ENCODE measurements around the gene THSD8. TPM values are rescaled to one million over a fixed set of nuclear protein-coding genes. Genes with fewer than 3 reads are reported as not detected.

THSD8 gene
- total RNA-seq, 1 donor from 2014 or later, result 4.5 TPM

DNA sequence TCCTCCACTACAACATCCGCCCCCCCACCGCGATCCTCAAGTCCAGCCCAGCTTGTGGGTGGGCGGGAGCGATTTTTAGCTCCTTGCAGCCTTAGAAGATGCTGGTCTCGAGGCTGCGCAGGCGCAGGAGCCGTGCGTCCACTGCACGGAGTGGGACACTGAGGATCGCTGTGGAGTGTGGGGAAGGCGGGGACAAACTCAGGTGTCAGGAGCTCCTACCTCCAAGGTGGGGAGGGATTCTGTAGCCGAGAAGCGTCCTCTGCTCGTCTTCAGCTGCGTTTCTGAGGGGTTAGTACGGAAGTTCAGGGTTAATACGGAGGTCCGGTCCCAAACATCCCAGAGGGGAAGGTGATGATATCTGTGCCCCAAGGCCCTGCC, 32.7 kb downstream of the THSD8 start, which contains the start of gene RTBDN:
Gene RTBDN, minus strand, starts transcription at position 14 of the 378 bp plus-strand sequence. CDS start 4,600 bp downstream, outside the sequence.
- Mint-ChIP-seq H3K36me3 (ENCODE audit: low read depth) (peaks cover 1% of the 10 kb centered on the region), H3K27ac (ENCODE audit: unreplicated experiment) (no peak within 1 kb of the TSS), H3K4me1 (ENCODE audit: low read depth) (peaks cover 16% of the 10 kb centered on the region), H3K9me3 (ENCODE audit: low read depth) (no peaks in the 10 kb centered on the region), H3K27me3 (ENCODE audit: low read depth) (peaks cover 69% of the 10 kb centered on the region), H3K4me3 (ENCODE audit: unreplicated experiment) (peak within 1 kb of the TSS; percentile 57)
- TF ChIP-seq, protein P1, sequence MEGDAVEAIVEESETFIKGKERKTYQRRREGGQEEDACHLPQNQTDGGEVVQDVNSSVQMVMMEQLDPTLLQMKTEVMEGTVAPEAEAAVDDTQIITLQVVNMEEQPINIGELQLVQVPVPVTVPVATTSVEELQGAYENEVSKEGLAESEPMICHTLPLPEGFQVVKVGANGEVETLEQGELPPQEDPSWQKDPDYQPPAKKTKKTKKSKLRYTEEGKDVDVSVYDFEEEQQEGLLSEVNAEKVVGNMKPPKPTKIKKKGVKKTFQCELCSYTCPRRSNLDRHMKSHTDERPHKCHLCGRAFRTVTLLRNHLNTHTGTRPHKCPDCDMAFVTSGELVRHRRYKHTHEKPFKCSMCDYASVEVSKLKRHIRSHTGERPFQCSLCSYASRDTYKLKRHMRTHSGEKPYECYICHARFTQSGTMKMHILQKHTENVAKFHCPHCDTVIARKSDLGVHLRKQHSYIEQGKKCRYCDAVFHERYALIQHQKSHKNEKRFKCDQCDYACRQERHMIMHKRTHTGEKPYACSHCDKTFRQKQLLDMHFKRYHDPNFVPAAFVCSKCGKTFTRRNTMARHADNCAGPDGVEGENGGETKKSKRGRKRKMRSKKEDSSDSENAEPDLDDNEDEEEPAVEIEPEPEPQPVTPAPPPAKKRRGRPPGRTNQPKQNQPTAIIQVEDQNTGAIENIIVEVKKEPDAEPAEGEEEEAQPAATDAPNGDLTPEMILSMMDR (IDR thresholded peaks at IDR 0.05), result no peak
- no peak for DNase-seq (ENCODE audit: low spot score)

DNA sequence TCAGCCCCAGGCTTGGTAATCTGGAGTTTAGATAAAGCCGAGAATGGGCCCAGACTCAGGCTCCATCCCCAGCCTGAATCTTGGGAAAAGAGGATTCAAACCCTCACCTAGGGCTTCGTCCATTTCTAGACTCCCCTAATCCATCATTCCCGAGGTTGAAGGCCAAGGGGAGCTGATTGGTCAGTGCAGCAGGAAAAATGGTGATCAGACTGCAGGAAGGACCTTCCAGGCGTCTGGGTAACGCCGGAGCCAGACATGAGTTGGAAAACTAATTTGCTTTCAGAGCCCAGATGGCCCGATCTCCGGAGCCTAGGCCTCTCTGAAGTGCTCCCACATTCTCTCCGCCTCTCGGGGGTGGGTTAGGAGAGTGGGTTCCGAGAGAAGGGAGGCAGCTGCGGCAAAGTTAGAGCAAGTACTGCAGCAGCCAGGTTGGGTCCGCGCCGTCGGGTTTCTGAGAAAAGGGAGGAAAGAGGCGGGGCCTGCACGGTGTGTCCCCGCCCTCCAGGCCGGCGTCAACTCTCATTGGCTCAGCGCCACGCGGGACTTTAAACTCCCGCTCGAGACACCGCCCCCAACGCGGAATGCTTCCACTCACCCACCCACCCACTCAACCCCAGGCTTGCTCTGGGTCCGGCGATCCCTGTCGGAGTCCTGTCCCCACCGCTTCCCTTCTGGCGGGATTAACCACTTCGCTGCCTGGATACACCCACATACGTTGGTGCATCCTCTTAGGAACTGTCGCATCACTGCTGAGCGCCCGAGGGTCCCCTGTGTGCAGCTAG, 33.3 kb downstream of the THSD8 start:
- Mint-ChIP-seq H3K27ac (ENCODE audit: unreplicated experiment) (no peak overlapping the region), H3K9me3 (ENCODE audit: low read depth) (no peaks in the 10 kb centered on the region), H3K4me3 (ENCODE audit: unreplicated experiment) (no peak overlapping the region), H3K36me3 (ENCODE audit: low read depth) (peaks cover 1% of the 10 kb centered on the region), H3K27me3 (ENCODE audit: low read depth) (peaks cover 68% of the 10 kb centered on the region), H3K4me1 (ENCODE audit: low read depth) (peaks cover 16% of the 10 kb centered on the region)
- no peak for DNase-seq (ENCODE audit: low spot score)
- TF ChIP-seq, protein P1 (IDR thresholded peaks at IDR 0.05), result no peak

DNA sequence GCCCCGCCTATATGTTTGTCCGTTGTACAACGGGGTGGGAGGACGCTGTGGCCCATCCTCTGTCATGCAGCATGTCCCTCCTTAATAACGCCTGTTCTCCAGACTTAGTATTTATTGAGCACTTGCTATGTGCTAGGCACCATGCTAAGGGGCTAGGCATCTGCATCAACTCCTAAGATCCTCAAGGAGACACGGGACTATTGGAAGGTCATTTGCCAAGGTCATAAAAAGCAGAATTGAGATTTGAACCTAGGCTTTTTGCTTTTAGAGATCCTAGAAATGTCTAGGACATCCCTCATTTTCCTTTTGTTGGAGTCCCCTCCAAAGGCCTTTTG, 34.6 kb downstream of the THSD8 start:
- TF ChIP-seq, protein P1 (IDR thresholded peaks at IDR 0.05), result no peak
- no peaks in the 10 kb centered on the region for H3K9me3 Mint-ChIP-seq (ENCODE audit: low read depth)
- peaks cover 1% of the 10 kb centered on the region for H3K36me3 Mint-ChIP-seq (ENCODE audit: low read depth)
- DNase-seq (ENCODE audit: low spot score), result no peak
- H3K27me3 Mint-ChIP-seq (ENCODE audit: low read depth), result peaks cover 69% of the 10 kb centered on the region
- H3K4me3 Mint-ChIP-seq (ENCODE audit: unreplicated experiment), result no peak overlapping the region
- no peak overlapping the region for H3K27ac Mint-ChIP-seq (ENCODE audit: unreplicated experiment)
- H3K4me1 Mint-ChIP-seq (ENCODE audit: low read depth), result peaks cover 28% of the 10 kb centered on the region

DNA sequence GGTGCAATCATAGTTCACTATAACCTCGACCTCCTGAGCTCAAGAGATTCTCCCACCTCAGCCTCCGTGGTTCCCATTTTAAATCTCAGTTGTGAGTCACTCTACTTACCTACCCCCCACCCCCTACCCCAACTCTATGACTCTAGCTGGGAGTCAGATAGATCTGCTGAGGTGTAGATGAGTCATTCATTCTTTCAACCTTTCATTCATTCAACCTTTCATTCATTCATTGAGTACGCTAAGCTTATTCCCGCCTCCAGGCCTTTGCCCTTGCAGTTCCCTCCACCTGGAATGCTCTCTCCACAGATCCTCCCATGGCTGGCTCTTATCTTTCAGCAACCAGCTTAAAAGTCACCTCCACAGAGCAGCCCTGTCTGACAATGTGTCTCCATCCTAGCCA, 35.4 kb downstream of the THSD8 start:
- no peaks in the 10 kb centered on the region for H3K9me3 Mint-ChIP-seq (ENCODE audit: low read depth)
- no peak for DNase-seq (ENCODE audit: low spot score)
- H3K36me3 Mint-ChIP-seq (ENCODE audit: low read depth), result peaks cover 1% of the 10 kb centered on the region
- TF ChIP-seq, protein P1 (IDR thresholded peaks at IDR 0.05), result no peak
- no peak overlapping the region for H3K4me3 Mint-ChIP-seq (ENCODE audit: unreplicated experiment)
- peaks cover 29% of the 10 kb centered on the region for H3K4me1 Mint-ChIP-seq (ENCODE audit: low read depth)
- H3K27ac Mint-ChIP-seq (ENCODE audit: unreplicated experiment), result no peak overlapping the region
- peaks cover 67% of the 10 kb centered on the region for H3K27me3 Mint-ChIP-seq (ENCODE audit: low read depth)

DNA sequence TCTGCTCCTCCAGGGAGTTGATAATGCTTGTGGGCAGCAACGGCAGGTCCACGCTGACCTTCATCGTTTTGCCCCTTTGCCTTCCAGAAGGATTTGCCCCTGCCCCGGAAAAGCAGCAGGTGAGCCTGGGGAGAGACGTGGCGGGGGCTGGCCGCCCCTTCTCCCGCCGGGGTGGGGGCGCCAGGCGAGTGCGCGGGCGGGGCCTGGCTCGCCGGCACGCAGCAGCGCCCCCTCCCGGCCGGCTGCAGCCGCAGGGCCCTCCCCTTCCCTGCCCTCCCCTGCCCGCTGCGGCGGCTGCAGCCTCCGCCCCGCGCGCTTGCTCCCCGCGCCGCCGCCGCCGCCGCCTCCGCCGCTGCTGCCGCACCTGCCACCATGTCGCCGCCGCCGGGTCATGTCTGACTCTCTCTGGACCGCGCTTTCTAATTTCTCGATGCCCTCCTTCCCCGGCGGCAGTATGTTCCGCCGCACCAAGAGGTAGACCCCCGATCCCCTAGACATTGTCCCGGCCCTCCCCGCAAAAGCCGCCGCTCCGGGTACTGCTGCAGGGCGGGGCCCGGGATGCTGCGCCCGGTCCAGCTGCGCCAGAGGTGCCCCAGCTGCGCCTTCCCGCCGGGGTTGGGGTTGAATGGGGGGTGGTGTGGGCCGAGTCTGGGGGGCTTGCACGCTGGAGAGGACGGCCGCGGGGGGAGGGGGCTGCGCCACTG, 36.5 kb downstream of the THSD8 start, which contains the start of gene MAST1:
Gene MAST1, plus strand, starts transcription at position 334 of the 704 bp plus-strand sequence. Its CDS starts 58 bp downstream, at position 392.
- peaks cover 66% of the 10 kb centered on the region for H3K27me3 Mint-ChIP-seq (ENCODE audit: low read depth)
- H3K4me3 Mint-ChIP-seq (ENCODE audit: unreplicated experiment), result peak within 1 kb of the TSS; percentile 55
- no peaks in the 10 kb centered on the region for H3K9me3 Mint-ChIP-seq (ENCODE audit: low read depth)
- peaks cover 23% of the 10 kb centered on the region for H3K4me1 Mint-ChIP-seq (ENCODE audit: low read depth)
- peaks cover 3% of the 10 kb centered on the region for H3K36me3 Mint-ChIP-seq (ENCODE audit: low read depth)
- H3K27ac Mint-ChIP-seq (ENCODE audit: unreplicated experiment), result no peak within 1 kb of the TSS
- TF ChIP-seq, protein P1 (IDR thresholded peaks at IDR 0.05), result peak; percentile 77
- DNase-seq (ENCODE audit: low spot score), result no peak

Data from chondrocyte (in vitro differentiated cells).